Esophagus squamous epithelium (tissue), 4 donors: ENCODE data around the gene CCDC88C.

Experiments used
- CTCF ChIP-seq, 6 experiments: fragments of 450-650 bp in 4 of 6; fragments of 200-600 bp in 2 of 6; sonication (generic) in 2 of 6; IDR thresholded peaks; one replicate each; pipeline ENCODE4 v1.5.1; 2016 to 2019; ENCODE audit warnings: antibody characterized with exemption in 6 of 6, mild to moderate bottlenecking in 4 of 6, moderate library complexity in 4 of 6
- POLR2A ChIP-seq, 4 donors: fragments of 450-650 bp; IDR thresholded peaks; one replicate each; pipeline ENCODE4 v1.6.1; 2017; ENCODE audit warnings: antibody characterized with exemption in 4 of 4, mild to moderate bottlenecking in 4 of 4, moderate library complexity in 3 of 4

DNA sequence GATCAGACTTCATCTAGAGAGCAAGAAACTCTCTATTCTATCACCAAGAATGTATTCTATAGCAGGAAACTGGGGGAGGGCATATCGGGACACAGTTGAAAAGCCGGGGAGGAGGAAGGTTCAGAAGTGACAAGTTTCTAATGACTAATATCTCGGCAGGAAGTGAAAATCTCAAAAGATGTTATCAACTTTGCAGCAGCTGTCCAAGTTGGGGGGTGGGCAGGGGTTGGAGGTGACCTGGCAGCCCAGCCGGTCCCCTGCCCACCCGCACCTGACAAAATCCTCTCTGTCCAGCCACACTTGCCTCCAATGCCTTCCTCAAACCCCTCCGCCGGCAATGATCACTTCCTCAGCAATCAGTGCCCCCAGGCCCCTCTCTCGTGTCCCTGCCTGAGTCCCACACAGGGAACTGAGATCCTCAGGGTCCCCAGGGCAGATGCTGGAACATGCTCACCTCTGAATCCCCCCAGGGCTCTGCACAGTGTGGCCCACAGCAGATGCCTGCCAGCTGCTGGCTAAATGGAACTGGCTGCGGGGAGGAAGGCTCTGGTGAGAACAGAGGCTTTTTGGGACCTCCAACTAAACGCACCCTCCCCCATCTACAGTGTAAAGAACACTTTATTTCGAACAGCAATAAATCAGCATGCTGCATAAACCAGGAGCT, 43.9 kb downstream of the CCDC88C start:
- TF ChIP-seq CTCF (IDR thresholded peaks at IDR 0.05) (no peak), POLR2A (IDR thresholded peaks at IDR 0.05) (no peak)
